PC-3 (cell line): ENCODE results near the gene CHRNB4.

Experiments used
- EZH2 ChIP-seq: fragments of 300-600 bp; sonication (generic); IDR thresholded peaks from one replicate; pipeline ENCODE4 v1.6.1; 2017; ENCODE audit warnings: antibody characterized with exemption, mild to moderate bottlenecking, low read length; ENCODE audit not compliant: unreplicated experiment
- EZH2phosphoT487 ChIP-seq: fragments of 300-600 bp; sonication (generic); IDR thresholded peaks from 2 replicates; pipeline ENCODE4 v1.6.1; 2018; ENCODE audit warnings: mild to moderate bottlenecking, antibody characterized with exemption, low read length, borderline replicate concordance
- TF ChIP-seq, protein P1 (sequence below): fragments of 300-600 bp; sonication (generic); conservative IDR thresholded peaks from 2 replicates; pipeline ENCODE4 v1.5.1; 2017; ENCODE audit warnings: antibody characterized with exemption, low read depth, mild to moderate bottlenecking, low read length

DNA sequence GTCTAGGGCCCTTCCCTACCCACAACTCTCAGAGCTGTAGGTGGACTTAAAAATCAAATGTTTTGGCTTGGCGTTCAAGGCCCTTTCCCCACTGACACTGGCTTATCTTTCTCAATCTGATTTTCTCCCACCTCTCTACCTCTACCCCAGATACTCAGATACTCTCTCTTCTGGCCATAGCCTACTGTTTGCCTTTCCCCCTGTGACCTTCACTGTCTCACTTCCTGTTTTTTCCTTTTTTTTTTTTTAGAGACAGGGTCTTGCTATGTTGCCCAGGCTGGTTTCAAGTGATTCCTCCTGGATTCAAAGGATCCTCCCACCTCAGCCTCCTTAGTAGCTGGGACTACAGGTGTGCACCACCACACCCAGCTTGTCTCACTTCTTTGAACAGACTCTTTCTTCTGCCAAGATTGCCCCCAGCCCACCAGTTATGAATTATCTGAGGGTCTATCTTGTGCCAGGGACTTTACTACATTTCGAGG lies 4.6 kb downstream of the CHRNB4 start:
- TF ChIP-seq, protein P1, sequence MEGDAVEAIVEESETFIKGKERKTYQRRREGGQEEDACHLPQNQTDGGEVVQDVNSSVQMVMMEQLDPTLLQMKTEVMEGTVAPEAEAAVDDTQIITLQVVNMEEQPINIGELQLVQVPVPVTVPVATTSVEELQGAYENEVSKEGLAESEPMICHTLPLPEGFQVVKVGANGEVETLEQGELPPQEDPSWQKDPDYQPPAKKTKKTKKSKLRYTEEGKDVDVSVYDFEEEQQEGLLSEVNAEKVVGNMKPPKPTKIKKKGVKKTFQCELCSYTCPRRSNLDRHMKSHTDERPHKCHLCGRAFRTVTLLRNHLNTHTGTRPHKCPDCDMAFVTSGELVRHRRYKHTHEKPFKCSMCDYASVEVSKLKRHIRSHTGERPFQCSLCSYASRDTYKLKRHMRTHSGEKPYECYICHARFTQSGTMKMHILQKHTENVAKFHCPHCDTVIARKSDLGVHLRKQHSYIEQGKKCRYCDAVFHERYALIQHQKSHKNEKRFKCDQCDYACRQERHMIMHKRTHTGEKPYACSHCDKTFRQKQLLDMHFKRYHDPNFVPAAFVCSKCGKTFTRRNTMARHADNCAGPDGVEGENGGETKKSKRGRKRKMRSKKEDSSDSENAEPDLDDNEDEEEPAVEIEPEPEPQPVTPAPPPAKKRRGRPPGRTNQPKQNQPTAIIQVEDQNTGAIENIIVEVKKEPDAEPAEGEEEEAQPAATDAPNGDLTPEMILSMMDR: no peak
- TF ChIP-seq EZH2: no peak
- TF ChIP-seq EZH2phosphoT487: no peak
